Fibroblast of lung (primary cell): Measurements from ENCODE around the gene PLLP. TPM values are rescaled to one million over a fixed set of nuclear protein-coding genes. Genes with fewer than 3 reads are reported as not detected.

Experiments used
- DNase-seq, 2 donors: peaks; one replicate each; pipeline versions ENCODE4 v3.0.0 to v3.0.0-alpha.2; 2010; ENCODE audit warnings: low read depth in 2 of 2
- H2AFZ ChIP-seq: 2 replicates; pipeline ENCODE4 v1.5.1; 2012; ENCODE audit warnings: low read length, control low read depth, inconsistent platforms
- H3K27ac ChIP-seq: 2 replicates; pipeline ENCODE4 v1.5.1; 2011; ENCODE audit warnings: low read length, control low read depth; ENCODE audit not compliant: insufficient read depth
- H3K27me3 ChIP-seq: 2 replicates; pipeline ENCODE4 v1.5.1; 2011; ENCODE audit warnings: mild to moderate bottlenecking, low read length; ENCODE audit not compliant: control insufficient read depth, insufficient read depth
- H3K36me3 ChIP-seq: 2 replicates; pipeline ENCODE4 v1.5.1; 2011; ENCODE audit warnings: low read length; ENCODE audit not compliant: control insufficient read depth, insufficient read depth
- H3K4me1 ChIP-seq: 2 replicates; pipeline ENCODE4 v1.5.1; 2011; ENCODE audit warnings: low read length; ENCODE audit not compliant: control insufficient read depth, insufficient read depth; ENCODE audit errors: extremely low read depth
- H3K4me2 ChIP-seq: 2 replicates; pipeline ENCODE4 v1.5.1; 2011; ENCODE audit warnings: low read length, control low read depth; ENCODE audit not compliant: insufficient read depth; ENCODE audit errors: extremely low read depth
- H3K4me3 ChIP-seq, 4 experiments: fragments of 200-600 bp in 1 of 4; sonication (generic) in 1 of 4; replicated peaks in 1 of 4; 2 replicates each; pipeline ENCODE4 v1.5.1; 2011 to 2016; ENCODE audit warnings: low read length in 4 of 4, low read depth in 3 of 4, mild to moderate bottlenecking in 3 of 4, control low read depth in 2 of 4, inconsistent platforms in 1 of 4, mixed read lengths in 1 of 4; ENCODE audit not compliant: insufficient read depth in 1 of 4; ENCODE audit errors: control extremely low read depth in 1 of 4
- H3K79me2 ChIP-seq: 2 replicates; pipeline ENCODE4 v1.5.1; 2012; ENCODE audit warnings: mild to moderate bottlenecking, low read length, inconsistent platforms; ENCODE audit not compliant: control insufficient read depth, insufficient read depth
- H3K9ac ChIP-seq: 2 replicates; pipeline ENCODE4 v1.5.1; 2011; ENCODE audit warnings: mild to moderate bottlenecking, low read length, control low read depth; ENCODE audit not compliant: insufficient read depth
- H3K9me3 ChIP-seq: 2 replicates; pipeline ENCODE4 v1.5.1; 2012; ENCODE audit warnings: low read depth, low read length; ENCODE audit not compliant: control insufficient read depth, insufficient read depth
- H4K20me1 ChIP-seq: 2 replicates; pipeline ENCODE4 v1.5.1; 2011; ENCODE audit warnings: low read length; ENCODE audit not compliant: control insufficient read depth, insufficient read depth; ENCODE audit errors: extremely low read depth
- CTCF ChIP-seq, 2 donors: IDR thresholded peaks in 1 of 2; conservative IDR thresholded peaks in 1 of 2; 1 replicate in 1 of 2; 2 replicates in 1 of 2; pipeline ENCODE4 v1.5.1; 2011 to 2012; ENCODE audit warnings: low read length in 2 of 2, control low read depth in 1 of 2, inconsistent platforms in 1 of 2, low read depth in 1 of 2, mild to moderate bottlenecking in 1 of 2
- EZH2 ChIP-seq: IDR thresholded peaks from 2 replicates; pipeline ENCODE4 v1.5.1; 2012; ENCODE audit warnings: low read length, control low read depth, mild to moderate bottlenecking; ENCODE audit errors: missing control alignments
- polyA plus RNA-seq, 2 donors: library from polyadenylated mRNA; depleted of rRNA in 1 of 2; stranded (reverse) in 1 of 2; unstranded in 1 of 2; fragments of >200 nt; gene quantifications; 2 replicates each; pipeline ENCODE4 v1.2.1, GENCODE V29; 2011 to 2012; ENCODE audit warnings: missing spikeins in 1 of 2
- total RNA-seq: library from RNA; depleted of rRNA; stranded (reverse); fragments of >200 nt; gene quantifications from 2 replicates; pipeline ENCODE4 v1.2.1, GENCODE V29; 2014

PLLP gene
- total and polyA plus RNA-seq, 2 donors (not counting 1 experiment from before 2014, with no cell fraction given): 0.05 TPM; not detected in 1

GRCh38 chr16:57231821-57232350 lies 52.6 kb downstream of the PLLP start:
- H3K4me2 ChIP-seq: no peak overlapping the region
- no peak overlapping the region for H2AFZ ChIP-seq
- no peaks in the 10 kb centered on the region for H3K9me3 ChIP-seq
- H3K27ac ChIP-seq: no peak overlapping the region
- no peak overlapping the region for H3K4me3 ChIP-seq
- no peaks in the 10 kb centered on the region for H3K79me2 ChIP-seq
- DNase-seq: no peak
- H3K36me3 ChIP-seq: peaks cover 4% of the 10 kb centered on the region
- H3K9ac ChIP-seq: no peak overlapping the region
- H3K4me1 ChIP-seq: no peaks in the 10 kb centered on the region
- TF ChIP-seq CTCF (conservative IDR thresholded peaks at IDR 0.05 in 1 of 2, IDR thresholded peaks at IDR 0.05 in 1 of 2; ENCODE audit: low read depth in 1 of 2, low read length in 2 of 2) (no peak), EZH2 (no peak)
- H3K27me3 ChIP-seq: no peaks in the 10 kb centered on the region
- no peaks in the 10 kb centered on the region for H4K20me1 ChIP-seq

GRCh38 chr16:57229079-57229478 lies 55.4 kb downstream of the PLLP start:
- TF ChIP-seq CTCF (conservative IDR thresholded peaks at IDR 0.05 in 1 of 2, IDR thresholded peaks at IDR 0.05 in 1 of 2; ENCODE audit: low read depth in 1 of 2, low read length in 2 of 2) (no peak), EZH2 (no peak)
- H3K4me1 ChIP-seq: no peaks in the 10 kb centered on the region
- H3K9ac ChIP-seq: no peak overlapping the region
- peaks cover 4% of the 10 kb centered on the region for H3K36me3 ChIP-seq
- no peaks in the 10 kb centered on the region for H3K9me3 ChIP-seq
- no peak overlapping the region for H2AFZ ChIP-seq
- no peak overlapping the region for H3K4me2 ChIP-seq
- no peaks in the 10 kb centered on the region for H4K20me1 ChIP-seq
- H3K27ac ChIP-seq: no peak overlapping the region
- H3K79me2 ChIP-seq: no peaks in the 10 kb centered on the region
- no peak for DNase-seq
- no peaks in the 10 kb centered on the region for H3K27me3 ChIP-seq
- H3K4me3 ChIP-seq: no peak overlapping the region

- Histone ChIP-seq H3K79me2 (no peaks in the 10 kb centered on the region), H2AFZ (no peak overlapping the region), H3K4me2 (no peak overlapping the region), H3K4me1 (no peaks in the 10 kb centered on the region), H3K9me3 (no peaks in the 10 kb centered on the region), H3K9ac (no peak overlapping the region), H3K27ac (no peak overlapping the region), H3K27me3 (no peaks in the 10 kb centered on the region), H4K20me1 (no peaks in the 10 kb centered on the region), H3K4me3 (no peak overlapping the region), H3K36me3 (peaks cover 6% of the 10 kb centered on the region)
- TF ChIP-seq CTCF (conservative IDR thresholded peaks at IDR 0.05 in 1 of 2, IDR thresholded peaks at IDR 0.05 in 1 of 2; ENCODE audit: low read depth in 1 of 2, low read length in 2 of 2) (no peak), EZH2 (no peak)
- no peak for DNase-seq
Observed at GRCh38 chr16:57226701-57227621, 57.5 kb downstream of the PLLP start.
